Transverse colon (tissue), 3 donors: ENCODE data around the gene PP2D1.

Experiments
- CTCF ChIP-seq, 5 experiments: fragments of 200-600 bp in 3 of 5; fragments of 450-650 bp in 2 of 5; sonication (generic) in 3 of 5; IDR thresholded peaks; 1 replicate in 2 of 5; 2 replicates in 3 of 5; pipeline ENCODE4 v1.5.1; 2016 to 2017; ENCODE audit warnings: antibody characterized with exemption in 5 of 5, inconsistent platforms in 3 of 5, mild to moderate bottlenecking in 2 of 5, moderate library complexity in 1 of 5
- EP300 ChIP-seq: sonication (generic); formaldehyde crosslinking; IDR thresholded peaks from one replicate; pipeline ENCODE4 v1.6.1; 2017; ENCODE audit warnings: antibody characterized with exemption, low read depth
- POLR2A ChIP-seq: fragments of 450-650 bp; IDR thresholded peaks from one replicate; pipeline ENCODE4 v1.6.1; 2016; ENCODE audit warnings: antibody characterized with exemption, mild to moderate bottlenecking, moderate library complexity

DNA sequence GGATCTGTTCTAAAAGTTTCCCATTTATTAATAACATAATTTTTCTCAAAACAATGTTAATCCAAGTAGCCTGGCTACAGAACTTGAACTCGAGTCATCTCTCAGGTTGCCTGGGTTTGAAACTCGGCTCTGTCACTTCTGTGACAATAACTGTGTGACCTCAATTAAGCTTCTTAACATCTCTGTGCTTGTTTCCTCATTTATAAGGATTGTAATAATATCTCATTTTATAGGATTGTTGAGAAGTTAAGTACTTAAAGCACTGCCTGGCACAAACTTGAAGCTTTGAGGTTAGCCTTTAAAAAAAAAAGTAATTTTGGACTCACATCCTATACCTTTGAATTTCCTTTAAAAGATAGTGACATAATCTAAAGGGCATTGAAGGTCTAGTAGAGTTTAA, 61.7 kb downstream of the PP2D1 start:
- no peak for TF ChIP-seq CTCF (IDR thresholded peaks at IDR 0.05)
- TF ChIP-seq POLR2A: no peak
- no peak for TF ChIP-seq EP300
